COLO668 (cell line): ENCODE measurements around the gene NCAM2.

Source experiments
- DNase-seq: peaks from one replicate; lab custom pipeline; 2025; ENCODE audit not compliant: unreplicated experiment; lab: John Stamatoyannopoulos, UW

Gene NCAM2

DNA sequence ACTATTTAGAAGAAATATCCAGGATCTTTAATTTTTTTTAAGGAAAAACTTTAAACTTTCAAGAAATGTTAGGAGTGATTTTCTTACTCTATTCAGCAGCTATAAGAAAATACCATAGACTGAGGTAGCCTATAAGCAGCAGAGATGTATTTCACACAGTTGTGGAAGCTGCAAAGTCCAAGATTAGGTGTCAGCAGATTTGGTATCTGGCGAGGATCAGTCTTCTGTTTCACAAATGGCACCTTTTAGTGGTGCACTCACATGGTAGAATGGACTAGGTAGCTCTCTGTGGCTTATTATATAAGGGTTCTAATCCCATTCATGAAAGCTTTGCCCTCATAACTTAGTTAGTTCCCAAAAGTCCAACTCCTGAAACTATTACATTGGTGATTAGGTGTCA lies 207.4 kb downstream of the NCAM2 start:
- no peak for DNase-seq

DNA sequence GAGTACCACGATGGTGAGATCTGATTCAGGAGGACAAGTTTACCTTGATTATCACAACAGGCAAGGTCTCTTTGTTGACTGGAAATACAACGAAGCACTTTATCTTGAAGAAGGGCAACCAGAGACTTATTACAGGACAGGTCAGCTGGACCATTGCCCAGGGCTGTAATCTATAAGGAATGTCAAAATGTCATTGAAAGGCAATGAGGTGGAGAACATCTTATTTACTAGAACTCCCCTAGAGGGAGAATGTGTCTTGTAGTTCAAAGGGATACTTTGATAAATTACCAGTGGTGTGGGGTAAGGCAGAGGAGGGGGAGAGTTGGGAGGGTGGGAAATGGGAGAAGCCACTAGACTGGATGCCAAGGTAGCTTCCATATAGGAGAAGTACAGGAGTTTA lies 212.3 kb downstream of the NCAM2 start:
- no peak for DNase-seq

DNA sequence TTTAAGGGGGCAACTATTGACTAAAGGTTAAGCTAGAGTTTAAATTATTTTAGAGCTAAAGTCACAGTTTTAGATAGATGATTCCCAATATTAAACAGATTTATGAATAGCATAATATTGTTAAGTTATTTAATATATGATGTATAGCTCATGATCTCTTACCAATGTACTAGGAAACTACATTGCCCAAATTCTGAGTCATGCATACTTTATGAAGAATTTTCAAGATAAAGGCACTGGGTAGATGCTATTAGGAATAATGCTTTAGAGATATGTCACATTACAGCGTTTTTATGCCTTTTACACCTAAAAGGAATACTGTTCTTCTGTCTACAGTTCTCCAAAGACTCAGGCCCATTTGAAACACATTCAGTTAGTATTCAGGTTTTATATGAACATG lies 215.1 kb downstream of the NCAM2 start:
- no peak for DNase-seq

DNA sequence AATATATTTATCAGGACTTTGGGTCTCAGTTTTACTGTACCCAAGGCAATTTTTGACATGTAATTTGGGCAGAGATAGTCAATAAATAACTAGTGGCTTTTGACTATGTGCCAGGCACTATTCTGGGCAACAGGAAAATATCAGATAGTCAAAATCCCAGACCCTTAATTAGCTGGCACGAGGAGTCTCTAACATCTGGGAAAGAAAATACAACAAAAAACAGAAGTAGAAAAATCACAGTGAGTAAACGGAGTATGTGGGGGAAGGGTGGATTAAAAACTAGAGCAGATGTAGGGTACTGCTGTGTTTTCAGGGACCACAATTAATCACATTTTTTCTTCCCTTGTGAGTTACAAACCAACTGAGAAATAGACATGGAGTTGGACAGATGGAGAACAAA lies 217.8 kb downstream of the NCAM2 start:
- no peak for DNase-seq

DNA sequence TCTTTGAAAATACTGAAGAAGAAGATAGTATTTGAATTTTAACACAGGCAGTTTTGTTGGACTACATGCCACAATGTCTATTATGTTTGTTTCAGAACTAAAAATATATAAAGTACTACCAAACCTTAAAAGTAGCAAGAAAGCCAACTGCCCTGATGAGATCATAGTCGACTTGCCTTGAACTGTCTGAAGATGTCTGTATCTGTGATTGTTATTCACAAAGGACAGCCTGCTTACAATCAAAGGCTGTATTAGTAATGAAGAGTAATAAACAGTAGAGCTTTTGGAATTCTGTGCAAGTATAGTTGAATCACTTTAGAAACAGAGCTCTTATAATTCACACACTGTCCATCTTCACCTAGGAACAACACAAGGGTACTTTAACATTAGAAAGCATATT lies 228.3 kb downstream of the NCAM2 start:
- DNase-seq: no peak

DNA sequence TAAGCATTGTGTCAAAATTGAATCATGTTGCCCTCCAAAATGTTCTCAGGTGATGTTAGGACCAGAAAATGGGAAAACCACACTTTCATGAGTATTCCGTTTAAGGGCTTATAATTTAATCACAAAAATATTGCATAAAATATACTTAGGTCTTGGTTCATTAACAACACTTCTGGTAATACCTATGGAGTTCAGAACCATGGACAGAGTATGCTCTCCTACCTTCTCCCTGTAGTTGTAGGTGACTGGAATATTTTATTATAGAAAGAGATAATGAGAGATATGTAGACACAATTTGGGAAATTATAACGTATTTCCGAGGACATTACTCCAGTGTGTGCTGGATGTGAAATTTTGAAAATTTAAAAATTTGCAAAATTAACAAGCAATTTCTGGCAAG lies 232.5 kb downstream of the NCAM2 start:
- no peak for DNase-seq

DNA sequence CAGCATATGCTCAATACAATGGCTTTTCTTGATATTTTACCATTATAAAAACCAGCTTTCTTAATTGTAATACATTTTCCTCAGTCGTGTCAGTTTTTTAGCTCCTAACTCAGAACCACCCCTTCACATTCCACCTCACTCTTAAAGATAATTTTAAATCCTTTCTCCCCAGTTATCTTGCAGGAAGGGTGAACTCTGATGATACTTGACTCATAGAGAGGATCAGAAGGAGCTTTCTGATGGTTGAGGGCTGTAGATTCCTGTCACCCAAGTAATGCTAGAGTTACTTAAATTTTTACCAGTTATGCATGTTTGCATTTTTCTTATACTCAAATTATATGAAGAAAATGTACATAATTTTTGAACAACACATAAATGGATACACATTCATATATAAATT lies 233.7 kb downstream of the NCAM2 start:
- DNase-seq: no peak

DNA sequence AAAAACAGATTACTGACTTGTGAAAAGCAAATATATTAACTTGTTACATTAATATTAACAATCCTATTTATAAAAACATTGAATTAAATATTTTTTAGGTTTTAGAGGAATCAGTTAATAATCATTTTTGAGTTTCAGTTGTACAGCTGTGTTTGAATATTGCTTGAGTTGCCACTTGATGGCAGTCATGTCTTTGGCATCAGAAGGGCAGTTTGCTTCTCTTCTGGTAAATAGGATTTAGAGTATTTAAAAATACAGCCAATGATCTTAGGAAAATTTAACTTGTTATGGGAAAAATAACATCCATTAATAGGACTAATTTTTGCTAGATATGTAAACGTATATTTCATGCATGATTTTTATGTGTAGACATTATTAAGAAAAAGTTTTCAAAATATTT lies 234.1 kb downstream of the NCAM2 start:
- no peak for DNase-seq

DNA sequence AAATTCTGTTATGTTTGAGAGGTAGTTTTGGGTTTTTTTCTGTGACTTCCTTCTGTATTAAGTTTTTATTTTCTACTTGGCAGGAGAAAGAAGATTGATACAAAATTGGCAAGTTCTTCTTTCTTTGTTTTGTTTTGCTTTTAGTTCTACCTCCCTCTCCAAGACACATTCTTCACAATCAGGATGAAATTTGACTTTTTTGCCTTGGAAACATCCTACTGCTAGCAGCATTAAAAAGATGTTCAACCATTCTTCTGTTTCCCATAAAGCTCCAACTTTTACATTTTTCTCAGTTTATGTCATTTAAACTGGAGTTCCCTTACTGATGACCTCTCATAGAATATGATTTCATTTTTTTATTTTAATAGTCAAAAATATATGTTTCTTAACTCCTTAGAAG lies 234.8 kb downstream of the NCAM2 start:
- DNase-seq: no peak

DNA sequence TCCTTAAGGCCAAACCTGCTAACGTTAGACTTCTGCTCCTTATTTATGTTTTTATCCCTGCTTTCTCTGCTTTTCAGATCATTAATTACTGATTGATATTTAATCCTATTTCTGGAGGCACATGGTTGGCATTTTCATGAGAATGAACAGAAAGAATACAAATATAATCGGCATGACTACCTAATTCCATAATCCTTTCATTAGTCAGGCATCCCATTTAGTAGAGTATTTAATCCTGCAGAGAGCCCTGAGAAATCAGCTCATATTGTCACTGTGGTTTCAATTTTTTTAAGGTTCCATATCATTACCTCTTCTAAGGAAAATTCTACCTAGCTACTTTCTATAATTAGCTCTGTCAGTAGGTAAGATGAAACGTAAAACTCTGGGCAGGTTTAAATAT lies 238.8 kb downstream of the NCAM2 start:
- DNase-seq: no peak

DNA sequence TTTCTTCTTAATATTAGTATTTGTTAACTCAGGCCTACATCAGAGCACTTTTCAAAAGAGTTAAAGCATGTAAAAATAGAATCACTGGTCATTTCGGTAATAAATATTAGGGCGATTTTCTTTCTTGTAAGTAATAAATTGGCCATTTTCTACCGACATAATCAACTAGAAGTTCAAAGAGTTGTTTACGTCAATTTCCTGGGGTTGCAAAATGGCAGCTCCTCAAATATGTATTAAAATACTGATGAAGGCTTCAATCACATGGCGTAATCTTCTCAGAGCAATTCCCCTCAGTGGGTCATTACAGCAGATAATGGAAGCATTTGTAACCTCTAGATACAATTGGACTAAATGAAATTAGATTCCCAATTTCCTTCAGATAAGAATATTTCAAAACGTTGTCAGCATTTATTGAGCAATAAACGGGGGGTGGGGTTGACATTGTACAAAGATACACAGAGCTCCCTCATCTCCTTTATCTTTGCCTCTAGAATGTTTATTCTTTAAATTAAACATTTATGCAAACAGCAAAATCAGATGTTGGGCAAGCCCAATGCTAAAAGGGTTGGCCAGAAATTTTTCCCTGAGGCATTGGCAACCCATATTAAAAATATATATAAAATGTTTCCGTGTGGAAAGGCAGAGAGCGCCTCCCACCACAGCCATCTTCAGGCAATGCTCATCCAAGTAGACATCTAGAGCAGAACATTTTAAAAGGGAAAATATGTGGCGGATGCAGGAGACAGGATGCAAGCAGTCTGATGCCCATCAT lies 240.6 kb downstream of the NCAM2 start:
- DNase-seq: no peak

DNA sequence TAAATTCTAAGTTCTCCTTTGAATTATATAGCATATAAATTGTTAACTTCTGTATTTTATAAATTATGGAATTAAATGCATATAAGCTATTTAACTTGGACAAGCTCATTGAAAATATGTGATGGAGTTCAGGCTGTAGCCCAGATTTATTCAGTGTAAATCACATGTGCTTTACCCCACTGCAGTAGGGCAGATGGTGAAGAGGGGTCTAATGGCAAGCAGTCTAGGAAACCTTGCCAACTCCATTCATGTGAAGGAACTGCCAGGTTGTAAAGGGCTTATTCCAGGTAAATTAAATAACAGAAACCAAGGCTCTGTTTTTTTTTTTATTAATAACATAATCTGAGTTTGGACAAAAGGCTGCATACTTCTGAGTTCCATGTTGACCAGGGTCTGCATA lies 243.2 kb downstream of the NCAM2 start:
- DNase-seq: no peak

DNA sequence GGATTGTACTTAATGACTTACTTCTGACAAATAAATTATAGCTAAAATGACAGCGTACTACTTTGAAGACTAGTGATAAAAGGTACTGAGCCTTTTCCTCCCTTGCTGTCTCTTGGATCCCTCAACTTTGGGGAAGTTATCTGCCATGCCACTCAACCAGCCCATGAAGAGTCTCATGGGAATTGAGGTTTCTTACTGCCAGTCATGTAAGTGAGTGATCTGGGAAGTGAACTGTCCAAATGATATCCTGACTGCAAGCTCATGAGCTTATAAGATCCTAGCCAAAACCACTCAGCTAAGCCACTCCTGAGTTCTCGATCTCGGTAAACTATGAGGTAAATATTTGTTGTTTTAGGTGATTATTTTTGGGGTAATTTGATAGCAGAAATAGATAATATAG lies 247.8 kb downstream of the NCAM2 start:
- no peak for DNase-seq

DNA sequence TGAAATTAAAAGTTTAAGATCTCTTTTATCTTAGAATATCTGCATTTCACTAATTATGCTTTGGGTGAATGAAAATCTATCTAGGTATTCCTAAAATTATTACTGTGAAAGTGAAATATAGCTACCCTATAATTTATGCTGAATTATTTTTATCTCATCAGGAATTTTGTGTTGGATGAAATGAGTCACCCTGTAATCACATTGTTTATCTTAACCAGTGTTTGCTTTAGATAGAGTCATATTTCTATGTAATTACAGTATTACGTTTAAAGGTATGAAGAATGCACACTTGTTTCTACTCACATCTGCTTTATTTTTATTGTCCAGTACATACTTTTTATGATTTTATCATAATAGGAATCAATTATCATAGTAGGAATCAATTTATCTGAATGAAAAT lies 249.2 kb downstream of the NCAM2 start:
- DNase-seq: no peak

DNA sequence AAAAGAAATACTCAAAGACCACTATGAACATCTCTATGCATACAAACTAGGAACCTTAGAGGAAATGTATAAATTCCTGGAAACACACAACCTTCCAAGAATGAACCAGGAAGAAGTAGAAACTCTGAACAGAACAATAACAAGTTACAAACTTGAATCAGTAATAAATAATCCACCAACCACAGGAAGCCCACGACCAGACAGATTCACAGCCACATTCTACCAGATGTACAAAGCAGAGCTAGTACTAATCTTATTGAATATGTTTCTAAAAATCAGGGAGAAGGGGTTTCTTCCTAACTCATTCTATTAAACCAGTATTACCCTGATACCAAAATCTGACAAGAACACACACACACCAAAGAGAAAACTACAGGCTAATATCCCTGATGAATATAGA lies 263.8 kb downstream of the NCAM2 start:
- no peak for DNase-seq

DNA sequence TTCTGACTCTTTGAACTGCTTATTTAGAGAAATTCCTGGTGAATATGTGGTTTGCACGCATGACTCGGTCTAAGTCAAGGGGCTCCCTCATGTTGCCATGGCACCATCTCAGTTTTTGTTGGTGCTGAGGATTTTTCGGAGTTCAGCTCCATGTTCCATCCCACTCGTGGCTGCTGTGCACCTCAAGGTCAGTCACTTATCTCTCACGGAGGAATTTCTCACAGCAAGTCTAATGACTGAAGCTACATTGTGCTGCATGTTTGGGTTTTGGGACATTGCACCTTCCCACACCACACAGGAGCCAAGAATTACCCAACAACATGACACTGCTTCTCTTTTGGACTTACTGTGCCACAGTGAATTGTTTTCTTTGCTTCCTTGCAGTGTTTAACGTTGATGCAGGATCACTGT lies 269.9 kb downstream of the NCAM2 start:
- DNase-seq: no peak

DNA sequence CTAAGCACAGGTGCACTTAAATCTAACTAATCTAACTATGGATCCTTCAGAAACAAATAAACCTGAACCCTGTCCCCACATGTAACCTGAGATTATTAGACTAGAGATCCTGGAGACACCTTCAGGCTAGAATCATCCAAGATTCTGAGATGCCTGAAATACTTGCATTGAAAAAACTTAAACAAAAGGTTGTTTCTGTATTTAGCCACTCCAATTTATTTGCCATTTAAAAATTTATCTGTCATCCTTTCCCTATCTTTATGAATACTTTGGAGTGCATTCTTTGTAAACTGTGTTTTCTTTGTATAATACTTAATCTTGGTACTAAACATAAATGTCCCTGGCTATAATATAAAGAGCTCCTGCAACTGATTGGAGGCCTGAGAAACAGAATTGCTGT lies 270.7 kb downstream of the NCAM2 start:
- DNase-seq: no peak

DNA sequence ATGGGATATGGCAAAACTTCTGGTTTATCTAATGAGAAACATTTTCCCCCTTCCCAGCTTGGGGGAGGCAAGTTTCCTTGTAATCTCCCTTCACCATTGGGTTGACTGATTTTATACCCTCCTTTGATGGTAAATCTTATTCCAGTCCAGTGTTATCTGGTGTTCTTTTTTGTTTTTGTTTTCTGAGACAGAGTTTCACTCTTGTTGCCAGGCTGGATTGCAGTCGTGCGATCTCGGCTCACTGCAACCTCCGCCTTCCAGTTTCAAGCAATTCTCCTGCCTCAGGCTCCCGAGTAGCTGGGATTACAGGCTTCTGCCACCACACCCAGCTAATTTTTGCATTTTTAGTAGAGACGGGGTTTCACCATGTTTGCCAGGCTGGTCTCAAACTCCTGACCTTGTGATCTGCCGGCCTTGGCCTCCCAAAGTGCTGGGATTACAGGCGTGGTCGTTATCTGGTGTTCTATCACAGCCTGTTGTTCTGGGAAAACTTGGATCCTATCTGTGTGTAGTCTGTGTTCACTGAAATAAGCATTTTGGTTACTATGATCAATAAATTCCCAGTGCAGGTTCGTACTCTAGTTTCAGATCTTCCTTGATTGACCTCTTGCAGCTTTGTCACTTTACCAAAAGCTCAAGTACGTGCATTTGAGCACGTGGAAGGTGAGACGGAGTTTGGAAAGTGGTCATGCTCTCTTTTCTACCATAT lies 281.1 kb downstream of the NCAM2 start:
- DNase-seq: no peak

DNA sequence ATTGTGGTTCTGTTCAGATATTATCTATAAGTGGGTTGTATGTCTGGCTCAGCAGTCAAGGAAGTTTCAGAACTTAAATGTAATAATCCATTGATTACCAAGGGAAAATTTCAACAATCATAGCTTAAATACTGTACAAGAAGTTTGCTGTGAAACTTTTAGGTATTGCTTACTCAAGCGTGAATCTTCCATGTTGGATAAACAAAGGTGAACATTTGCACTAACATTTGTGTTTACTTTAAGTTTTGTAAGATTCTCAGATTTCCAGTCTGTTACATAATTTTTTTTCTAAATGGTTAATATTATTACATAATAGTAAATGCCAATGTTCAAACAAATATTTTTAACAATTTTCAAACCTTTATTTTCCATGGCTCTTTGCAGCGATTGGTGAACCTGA lies 285.6 kb downstream of the NCAM2 start:
- no peak for DNase-seq

DNA sequence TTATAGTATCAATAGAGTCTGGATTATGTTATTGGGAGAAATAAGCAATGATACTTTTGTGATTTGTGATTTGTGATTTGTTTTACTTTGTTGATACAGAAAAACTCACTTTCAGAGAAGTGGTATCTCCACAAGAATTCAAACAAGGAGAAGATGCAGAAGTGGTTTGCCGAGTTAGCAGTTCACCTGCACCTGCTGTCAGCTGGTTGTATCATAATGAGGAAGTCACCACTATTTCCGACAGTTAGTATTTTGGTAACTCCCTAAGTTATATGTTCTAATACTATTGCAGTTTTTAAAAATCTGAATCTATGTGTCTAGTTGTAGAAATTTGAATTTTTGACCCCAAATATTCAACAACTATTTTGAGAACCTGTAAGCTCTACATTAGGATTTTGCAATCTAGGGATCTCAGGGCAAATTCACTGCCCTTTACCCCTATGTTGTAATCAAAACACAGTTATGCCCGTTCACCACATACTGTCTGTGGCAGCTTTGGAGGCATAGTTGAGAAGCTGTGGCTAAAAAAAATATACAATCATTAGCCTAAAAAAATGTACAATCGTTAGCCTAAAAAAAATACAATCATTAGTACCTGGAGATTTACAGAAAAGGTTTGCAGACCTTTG lies 288.1 kb downstream of the NCAM2 start:
- DNase-seq: no peak

DNA sequence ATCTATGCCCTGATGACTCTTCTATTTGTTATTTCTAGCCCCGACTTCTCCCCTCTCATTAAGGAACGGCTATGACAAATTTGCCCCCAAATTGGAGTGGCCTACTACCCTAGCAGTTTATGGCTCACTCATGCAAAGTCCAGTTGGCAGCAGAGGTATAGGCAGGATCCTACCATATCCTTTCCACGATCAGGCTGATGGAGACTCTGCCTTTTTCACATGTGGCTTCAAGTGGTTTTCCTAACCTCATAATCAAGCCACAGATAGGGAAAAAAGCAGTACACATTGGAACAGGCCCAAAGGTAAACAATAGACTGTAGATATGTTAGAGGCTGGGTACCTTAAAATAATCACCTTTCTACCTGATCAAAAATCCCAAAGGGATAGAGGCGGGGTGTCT lies 292.5 kb downstream of the NCAM2 start:
- no peak for DNase-seq

DNA sequence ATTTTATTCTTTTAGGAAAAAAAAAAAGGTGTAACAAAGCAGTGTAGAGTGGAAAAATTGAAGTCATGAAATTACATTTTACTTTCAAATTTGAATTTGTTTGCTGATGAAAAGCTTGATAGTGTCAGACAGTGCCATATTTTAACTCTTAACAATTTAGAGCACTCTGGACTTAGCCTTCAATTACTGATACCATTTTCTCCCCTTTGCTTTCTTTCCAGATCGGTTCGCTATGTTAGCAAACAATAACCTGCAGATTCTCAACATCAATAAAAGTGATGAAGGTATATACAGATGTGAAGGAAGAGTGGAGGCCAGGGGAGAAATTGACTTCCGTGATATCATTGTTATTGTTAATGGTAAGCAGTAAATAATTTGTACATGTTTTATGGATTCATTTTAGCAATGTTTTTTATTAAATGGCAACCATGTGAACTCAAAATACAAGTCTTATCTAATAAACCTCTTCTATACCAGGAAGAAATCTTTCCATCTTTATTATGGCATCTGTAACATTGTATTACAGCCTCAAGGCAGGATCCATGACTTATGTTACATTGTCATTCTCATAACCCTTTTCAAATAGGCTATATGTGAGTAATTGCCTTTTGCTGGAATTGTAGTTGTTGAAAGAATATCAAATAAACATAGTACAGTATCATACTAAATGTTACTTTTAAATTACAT lies 293.8 kb downstream of the NCAM2 start:
- no peak for DNase-seq
